PFSK-1 (cell line): ENCODE data around the gene ATP6V0D1.

Source experiments
- FOXP2 ChIP-seq: optimal IDR thresholded peaks from 2 replicates; pipeline ENCODE3; 2011; ENCODE audit warnings: borderline replicate concordance, control low read depth, inconsistent platforms; ENCODE audit not compliant: insufficient read depth; ENCODE audit errors: extremely low read length, extremely low read depth
- POLR2AphosphoS5 ChIP-seq: IDR thresholded peaks from 2 replicates; pipeline ENCODE4 v1.6.1; 2012; ENCODE audit warnings: low read depth, mild to moderate bottlenecking, control low read depth, low read length, moderate library complexity
- SIN3A ChIP-seq: IDR thresholded peaks from 2 replicates; pipeline ENCODE4 v1.6.1; 2012; ENCODE audit warnings: mild to moderate bottlenecking, low read length, moderate library complexity, borderline replicate concordance; ENCODE audit not compliant: insufficient read depth
- TAF1 ChIP-seq: IDR thresholded peaks from 2 replicates; pipeline ENCODE4 v1.6.1; 2012; ENCODE audit warnings: low read length, control low read depth, borderline replicate concordance; ENCODE audit not compliant: insufficient read depth
- TF ChIP-seq, protein P1 (sequence below), 2 experiments: IDR thresholded peaks; 2 replicates each; pipeline versions ENCODE4 v1.6.1 to v1.8.0; 2011 to 2012; ENCODE audit warnings: low read depth in 2 of 2, low read length in 2 of 2, control low read depth in 1 of 2, inconsistent platforms in 1 of 2, mild to moderate bottlenecking in 1 of 2, moderate library complexity in 1 of 2; ENCODE audit not compliant: insufficient read depth in 1 of 2

The ATP6V0D1 gene

DNA sequence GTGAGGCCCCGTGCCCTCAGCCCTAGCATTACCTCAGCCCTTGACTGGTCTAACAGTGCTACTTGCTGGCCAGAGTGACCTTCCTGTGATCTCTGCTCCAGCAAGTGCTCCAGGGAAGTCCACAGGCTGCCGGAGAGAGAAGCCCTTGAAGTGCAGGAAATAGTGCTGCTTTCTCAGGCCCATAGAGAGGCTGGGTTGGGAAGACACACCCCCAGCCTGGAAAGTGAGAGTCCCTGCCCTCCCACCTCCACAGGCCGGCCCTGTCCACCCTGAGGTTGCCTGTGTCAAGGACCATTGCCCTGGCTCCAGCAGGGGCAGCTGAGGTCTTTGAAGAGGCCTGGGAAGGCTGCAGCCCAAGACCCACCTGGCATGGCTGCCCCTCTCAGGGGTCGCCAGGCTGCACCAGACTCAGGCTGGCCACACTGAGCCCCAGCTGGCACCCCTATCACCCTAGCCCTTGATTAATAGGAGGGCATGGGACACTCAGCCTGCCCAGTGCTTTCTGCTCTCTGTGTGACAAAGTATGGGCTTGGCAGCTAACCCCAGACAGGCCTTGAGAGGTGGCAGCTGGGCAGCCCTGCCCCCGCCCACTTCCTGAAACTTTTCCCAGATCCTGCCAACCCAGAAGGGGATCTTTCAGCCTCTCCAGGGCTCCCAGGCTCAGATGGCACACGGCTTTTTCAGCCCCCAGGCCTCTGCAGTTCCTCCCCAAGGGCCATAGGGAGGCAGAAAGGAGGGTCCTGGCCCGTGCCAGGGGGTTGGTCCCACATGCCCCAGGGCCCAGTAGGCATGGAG lies 21.7 kb downstream of the ATP6V0D1 start:
- TF ChIP-seq, protein P1, sequence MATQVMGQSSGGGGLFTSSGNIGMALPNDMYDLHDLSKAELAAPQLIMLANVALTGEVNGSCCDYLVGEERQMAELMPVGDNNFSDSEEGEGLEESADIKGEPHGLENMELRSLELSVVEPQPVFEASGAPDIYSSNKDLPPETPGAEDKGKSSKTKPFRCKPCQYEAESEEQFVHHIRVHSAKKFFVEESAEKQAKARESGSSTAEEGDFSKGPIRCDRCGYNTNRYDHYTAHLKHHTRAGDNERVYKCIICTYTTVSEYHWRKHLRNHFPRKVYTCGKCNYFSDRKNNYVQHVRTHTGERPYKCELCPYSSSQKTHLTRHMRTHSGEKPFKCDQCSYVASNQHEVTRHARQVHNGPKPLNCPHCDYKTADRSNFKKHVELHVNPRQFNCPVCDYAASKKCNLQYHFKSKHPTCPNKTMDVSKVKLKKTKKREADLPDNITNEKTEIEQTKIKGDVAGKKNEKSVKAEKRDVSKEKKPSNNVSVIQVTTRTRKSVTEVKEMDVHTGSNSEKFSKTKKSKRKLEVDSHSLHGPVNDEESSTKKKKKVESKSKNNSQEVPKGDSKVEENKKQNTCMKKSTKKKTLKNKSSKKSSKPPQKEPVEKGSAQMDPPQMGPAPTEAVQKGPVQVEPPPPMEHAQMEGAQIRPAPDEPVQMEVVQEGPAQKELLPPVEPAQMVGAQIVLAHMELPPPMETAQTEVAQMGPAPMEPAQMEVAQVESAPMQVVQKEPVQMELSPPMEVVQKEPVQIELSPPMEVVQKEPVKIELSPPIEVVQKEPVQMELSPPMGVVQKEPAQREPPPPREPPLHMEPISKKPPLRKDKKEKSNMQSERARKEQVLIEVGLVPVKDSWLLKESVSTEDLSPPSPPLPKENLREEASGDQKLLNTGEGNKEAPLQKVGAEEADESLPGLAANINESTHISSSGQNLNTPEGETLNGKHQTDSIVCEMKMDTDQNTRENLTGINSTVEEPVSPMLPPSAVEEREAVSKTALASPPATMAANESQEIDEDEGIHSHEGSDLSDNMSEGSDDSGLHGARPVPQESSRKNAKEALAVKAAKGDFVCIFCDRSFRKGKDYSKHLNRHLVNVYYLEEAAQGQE (IDR thresholded peaks at IDR 0.05; ENCODE audit: insufficient read depth in 1 of 2, low read depth in 2 of 2, low read length in 2 of 2), result no peak
- TF ChIP-seq SIN3A (no peak), POLR2AphosphoS5 (no peak), TAF1 (no peak), FOXP2 (no peak)

DNA sequence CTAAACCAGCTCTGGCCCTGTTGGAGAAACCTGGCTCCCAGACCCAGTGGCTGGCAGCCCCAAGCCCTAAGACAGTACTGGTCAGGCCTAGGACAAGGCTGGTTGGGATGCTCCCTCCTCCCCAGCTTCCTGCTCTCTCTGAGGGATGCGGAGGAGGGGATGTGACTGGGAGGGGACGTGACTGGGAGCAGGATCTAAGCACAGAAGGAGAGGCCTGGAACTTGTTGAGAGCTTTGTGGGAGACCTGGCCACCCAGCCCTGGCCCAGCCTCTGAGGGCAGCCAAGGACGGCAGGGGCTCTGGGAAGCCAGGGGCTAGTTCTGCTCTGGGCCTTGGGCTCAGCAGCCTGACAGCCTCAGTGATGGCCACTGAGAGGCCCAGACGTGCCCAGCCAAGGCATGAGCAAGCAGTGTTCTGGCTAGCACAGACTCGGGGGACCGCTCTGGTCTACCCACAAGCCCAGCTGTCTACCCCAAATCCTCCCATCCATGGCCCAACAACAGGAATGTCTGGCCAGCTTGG lies 22.8 kb downstream of the ATP6V0D1 start:
- TF ChIP-seq FOXP2 (no peak), POLR2AphosphoS5 (no peak), SIN3A (no peak), TAF1 (no peak)
- TF ChIP-seq, protein P1 (IDR thresholded peaks at IDR 0.05; ENCODE audit: insufficient read depth in 1 of 2, low read depth in 2 of 2, low read length in 2 of 2), result no peak

DNA sequence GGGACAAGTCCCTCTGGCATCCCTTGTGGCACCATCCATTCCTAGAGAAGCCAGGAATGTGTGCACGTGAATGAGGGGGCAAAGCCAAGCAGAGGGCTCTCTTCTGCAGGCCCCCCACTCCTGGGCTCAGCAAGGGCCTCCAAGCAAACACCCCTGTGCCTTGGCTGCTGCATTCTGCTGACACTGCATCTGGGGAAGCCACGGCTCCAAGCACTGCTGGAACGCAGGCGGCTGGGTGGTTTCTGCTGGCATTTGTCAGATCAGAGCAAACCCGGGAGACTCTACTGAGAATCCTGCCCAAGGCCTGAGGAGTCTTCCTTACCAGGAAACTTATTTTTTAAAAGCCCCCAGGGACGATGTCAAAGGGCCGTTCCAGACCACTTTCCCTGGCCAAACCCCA lies 23.3 kb downstream of the ATP6V0D1 start:
- TF ChIP-seq, protein P1 (IDR thresholded peaks at IDR 0.05; ENCODE audit: insufficient read depth in 1 of 2, low read depth in 2 of 2, low read length in 2 of 2), result no peak
- no peak for TF ChIP-seq POLR2AphosphoS5
- TF ChIP-seq SIN3A, result no peak
- TF ChIP-seq FOXP2, result no peak

GRCh38 chr16:67456391-67457081 lies 24.4 kb downstream of the ATP6V0D1 start:
- TF ChIP-seq POLR2AphosphoS5, result no peak
- TF ChIP-seq, protein P1 (IDR thresholded peaks at IDR 0.05; ENCODE audit: insufficient read depth in 1 of 2, low read depth in 2 of 2, low read length in 2 of 2), result no peak
- TF ChIP-seq FOXP2, result no peak
